CD8-positive, alpha-beta memory T cell (primary cell): ENCODE data around the gene PTHLH. TPM values are rescaled to one million over a fixed set of nuclear protein-coding genes. Genes with fewer than 3 reads are reported as not detected.

ENCODE experiments used
- CTCF ChIA-PET: fragments of 350-600 bp; sonication (Branson Sonifier 250); formaldehyde crosslinking; loops from one replicate; lab custom pipeline; 2021; ENCODE audit warnings: antibody characterized with exemption; lab: Charles Lee
- POLR2A ChIA-PET: fragments of 350-600 bp; sonication (Branson Sonifier 250); formaldehyde crosslinking; loops from one replicate; lab custom pipeline; 2021; ENCODE audit warnings: antibody characterized with exemption; lab: Charles Lee
- DNase-seq, 5 donors: peaks; one replicate each; pipeline versions ENCODE4 v3.0.0 to v3.0.0-alpha.2; 2020 to 2022; ENCODE audit warnings: mixed read lengths in 1 of 5
- H3K27ac ChIP-seq: one replicate; pipeline ENCODE4 v1.7.0; 2013; ENCODE audit warnings: low read depth, mild to moderate bottlenecking, low read length, moderate library complexity
- H3K27me3 ChIP-seq: 2 replicates; pipeline ENCODE4 v1.7.0; 2013; ENCODE audit warnings: low read length, mild to moderate bottlenecking; ENCODE audit not compliant: insufficient read depth, poor library complexity, severe bottlenecking
- H3K36me3 ChIP-seq: 2 replicates; pipeline ENCODE4 v1.7.0; 2013; ENCODE audit warnings: mild to moderate bottlenecking, low read length, moderate library complexity; ENCODE audit not compliant: insufficient read depth
- H3K4me1 ChIP-seq: 2 replicates; pipeline ENCODE4 v1.7.0; 2013; ENCODE audit warnings: mild to moderate bottlenecking, low read length, moderate library complexity; ENCODE audit not compliant: insufficient read depth
- H3K4me3 ChIP-seq: 2 replicates; pipeline ENCODE4 v1.7.0; 2013; ENCODE audit warnings: mild to moderate bottlenecking, low read length
- H3K9me3 ChIP-seq: 2 replicates; pipeline ENCODE4 v1.7.0; 2013; ENCODE audit warnings: mild to moderate bottlenecking, low read length
- H3K27ac Mint-ChIP-seq, 8 donors: one replicate each; pipeline ENCODE4 v1.8.0; 2020 to 2021; ENCODE audit warnings: mixed read lengths in 8 of 8, mild to moderate bottlenecking in 6 of 8, inconsistent platforms in 3 of 8, moderate library complexity in 3 of 8
- H3K27me3 Mint-ChIP-seq, 2 donors: one replicate each; pipeline ENCODE4 v1.8.0; 2020 to 2021; ENCODE audit warnings: mixed read lengths in 2 of 2, mild to moderate bottlenecking in 1 of 2, moderate library complexity in 1 of 2
- H3K36me3 Mint-ChIP-seq, 3 donors: one replicate each; pipeline ENCODE4 v1.8.0; 2020 to 2021; ENCODE audit warnings: mixed read lengths in 3 of 3, inconsistent platforms in 1 of 3, mild to moderate bottlenecking in 1 of 3
- H3K4me1 Mint-ChIP-seq, 3 donors: one replicate each; pipeline ENCODE4 v1.8.0; 2020 to 2021; ENCODE audit warnings: mixed read lengths in 3 of 3, inconsistent platforms in 1 of 3, mild to moderate bottlenecking in 1 of 3
- H3K4me3 Mint-ChIP-seq, 7 donors: one replicate each; pipeline ENCODE4 v1.8.0; 2020 to 2021; ENCODE audit warnings: mixed read lengths in 7 of 7, mild to moderate bottlenecking in 6 of 7, moderate library complexity in 4 of 7, inconsistent platforms in 2 of 7
- H3K9me3 Mint-ChIP-seq, 5 donors: one replicate each; pipeline ENCODE4 v1.8.0; 2020 to 2022; ENCODE audit warnings: mixed read lengths in 5 of 5, mild to moderate bottlenecking in 3 of 5, moderate library complexity in 2 of 5, inconsistent platforms in 1 of 5
- polyA plus RNA-seq: library from polyadenylated mRNA; unstranded; fragments of 300-500 nt; fragmentation: Illumina TruSeq; gene quantifications from one replicate; pipeline ENCODE4 v1.2.3, GENCODE V29; 2021
- total RNA-seq, 2 experiments: library from RNA; stranded (reverse); gene quantifications; one replicate each; pipeline ENCODE4 v1.2.3, GENCODE V29; 2021

PTHLH gene
- total RNA-seq (under 1 TPM; 0.33 to 0.44 TPM), polyA plus RNA-seq (not detected)

GRCh38 chr12:27972721-27973120, at the start of gene PTHLH:
Gene PTHLH (minus strand): TSS chr12:27972733. CDS start chr12:27969494, 3,239 bp downstream.
- Mint-ChIP-seq H3K4me3 (peak within 1 kb of the TSS in 4 of 7 donors; percentile 28 to 84 (median 61)), H3K27me3 (peaks cover 67 to 84% of the 10 kb centered on the region in 2 donors), H3K36me3 (no peaks in the 10 kb centered on the region), H3K4me1 (peaks cover 20 to 38% (median 29%) of the 10 kb centered on the region in 3 donors), H3K27ac (no peak within 1 kb of the TSS), H3K9me3 (no peaks in the 10 kb centered on the region)
- ChIA-PET CTCF (no interaction called here), POLR2A (no interaction called here)
- H3K27ac ChIP-seq: no peak within 1 kb of the TSS
- no peak for DNase-seq
- H3K4me3 ChIP-seq: no peak within 1 kb of the TSS
- H3K9me3 ChIP-seq: no peaks in the 10 kb centered on the region
- peaks cover 51% of the 10 kb centered on the region for H3K27me3 ChIP-seq
- H3K36me3 ChIP-seq: no peaks in the 10 kb centered on the region
- peaks cover 12% of the 10 kb centered on the region for H3K4me1 ChIP-seq

DNA sequence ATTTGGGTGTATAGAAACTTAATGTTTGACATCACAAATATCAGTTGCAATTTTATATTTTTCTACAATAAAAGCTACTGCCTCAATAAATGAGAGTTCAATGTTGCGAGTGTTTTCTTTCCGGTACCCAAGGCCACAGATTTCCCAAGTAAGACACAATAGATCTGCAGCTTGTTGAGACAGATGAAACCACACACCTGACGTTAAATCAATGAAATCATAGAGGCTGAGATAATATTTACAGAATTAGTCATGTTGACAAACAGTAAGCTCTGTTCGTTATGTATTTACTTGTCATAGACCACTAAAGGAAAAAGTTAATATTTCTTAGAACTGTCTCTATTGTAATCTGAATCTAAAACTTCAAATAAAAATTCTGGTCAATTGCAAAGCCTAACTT, 49.2 kb upstream of the PTHLH start:
- DNase-seq: no peak
- H3K4me1 Mint-ChIP-seq: no peaks in the 10 kb centered on the region
- POLR2A ChIA-PET: no interaction called here
- Histone ChIP-seq H3K36me3 (no peaks in the 10 kb centered on the region), H3K27me3 (no peaks in the 10 kb centered on the region), H3K27ac (no peak overlapping the region), H3K4me3 (no peak overlapping the region), H3K9me3 (no peaks in the 10 kb centered on the region), H3K4me1 (no peaks in the 10 kb centered on the region)
- H3K9me3 Mint-ChIP-seq: peaks cover 0 to 5% (median 0%) of the 10 kb centered on the region in 5 donors
- no peak overlapping the region for H3K4me3 Mint-ChIP-seq
- CTCF ChIA-PET: no interaction called here
- no peak overlapping the region for H3K27ac Mint-ChIP-seq
- H3K36me3 Mint-ChIP-seq: peaks cover 0 to 5% (median 0%) of the 10 kb centered on the region in 3 donors
- peaks cover 9 to 27% of the 10 kb centered on the region in 2 donors for H3K27me3 Mint-ChIP-seq

DNA sequence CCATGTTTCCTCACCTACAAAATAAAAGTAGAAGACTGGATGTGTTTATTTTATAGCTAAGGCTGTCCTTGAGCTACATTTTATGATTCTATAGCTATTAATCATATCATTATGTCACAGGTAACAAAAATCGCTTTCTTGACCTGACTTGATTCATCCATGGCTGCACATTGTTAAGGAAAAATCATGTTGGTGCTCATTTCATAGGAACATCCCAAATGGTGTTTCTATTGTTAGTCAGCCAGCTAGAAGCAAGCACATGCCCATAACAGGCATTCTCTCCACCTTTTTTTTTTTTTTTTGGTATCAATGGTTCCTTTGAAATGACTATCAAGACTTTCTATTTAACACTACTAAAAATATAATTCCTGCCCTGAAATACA, 45.3 kb upstream of the PTHLH start:
- no peaks in the 10 kb centered on the region for H3K27me3 ChIP-seq
- DNase-seq: no peak
- no peaks in the 10 kb centered on the region for H3K4me1 Mint-ChIP-seq
- peaks cover 4 to 6% of the 10 kb centered on the region in 2 donors for H3K27me3 Mint-ChIP-seq
- H3K36me3 Mint-ChIP-seq: no peaks in the 10 kb centered on the region
- no peaks in the 10 kb centered on the region for H3K36me3 ChIP-seq
- peaks cover 0 to under 1% (median 0%) of the 10 kb centered on the region in 5 donors for H3K9me3 Mint-ChIP-seq
- H3K27ac ChIP-seq: no peak overlapping the region
- ChIA-PET CTCF (no interaction called here), POLR2A (no interaction called here)
- no peaks in the 10 kb centered on the region for H3K4me1 ChIP-seq
- no peak overlapping the region for H3K27ac Mint-ChIP-seq
- H3K9me3 ChIP-seq: no peaks in the 10 kb centered on the region
- no peak overlapping the region for H3K4me3 Mint-ChIP-seq
- no peak overlapping the region for H3K4me3 ChIP-seq

DNA sequence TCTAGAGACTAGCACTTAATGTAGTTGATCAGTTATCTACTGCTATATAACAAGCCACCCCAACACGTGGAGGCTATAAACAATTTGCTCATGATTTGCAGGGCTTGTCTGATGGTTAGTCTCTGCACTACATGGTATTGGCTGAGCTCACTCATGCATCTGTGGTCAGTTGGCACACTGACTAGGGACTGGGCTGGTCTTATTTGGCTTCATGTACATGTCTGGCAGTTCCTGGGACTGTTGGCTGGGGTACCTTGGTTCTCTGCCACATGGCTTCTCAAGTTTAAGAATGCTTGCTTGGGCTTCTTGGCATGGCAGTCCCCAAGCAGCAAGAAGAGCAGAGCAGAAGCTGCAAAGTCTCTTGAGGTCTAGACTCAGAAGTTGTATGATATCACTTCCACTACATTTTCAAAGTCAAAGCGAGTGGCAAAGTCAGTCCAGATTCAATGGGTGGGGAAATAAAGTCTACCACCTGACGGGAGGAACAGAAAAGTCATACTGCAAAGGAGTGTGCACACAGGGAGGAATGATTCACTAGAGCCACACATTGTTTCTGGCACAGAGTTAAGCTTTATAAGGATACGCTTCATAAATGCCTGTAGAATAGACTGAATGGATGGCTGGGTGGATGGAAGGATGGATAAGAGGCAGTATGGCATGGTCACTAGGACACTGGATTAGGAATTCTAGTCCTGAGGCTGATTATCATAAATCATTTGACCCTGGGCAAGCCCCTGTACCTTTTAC, 44.8 kb upstream of the PTHLH start:
- no peak overlapping the region for H3K27ac ChIP-seq
- no peaks in the 10 kb centered on the region for H3K27me3 ChIP-seq
- ChIA-PET CTCF (no interaction called here), POLR2A (no interaction called here)
- Mint-ChIP-seq H3K36me3 (no peaks in the 10 kb centered on the region), H3K4me1 (no peaks in the 10 kb centered on the region), H3K27me3 (peaks cover 0 to 5% of the 10 kb centered on the region in 2 donors), H3K27ac (no peak overlapping the region), H3K9me3 (no peaks in the 10 kb centered on the region), H3K4me3 (no peak overlapping the region)
- no peaks in the 10 kb centered on the region for H3K4me1 ChIP-seq
- H3K9me3 ChIP-seq: no peaks in the 10 kb centered on the region
- no peak overlapping the region for H3K4me3 ChIP-seq
- no peak for DNase-seq
- no peaks in the 10 kb centered on the region for H3K36me3 ChIP-seq

DNA sequence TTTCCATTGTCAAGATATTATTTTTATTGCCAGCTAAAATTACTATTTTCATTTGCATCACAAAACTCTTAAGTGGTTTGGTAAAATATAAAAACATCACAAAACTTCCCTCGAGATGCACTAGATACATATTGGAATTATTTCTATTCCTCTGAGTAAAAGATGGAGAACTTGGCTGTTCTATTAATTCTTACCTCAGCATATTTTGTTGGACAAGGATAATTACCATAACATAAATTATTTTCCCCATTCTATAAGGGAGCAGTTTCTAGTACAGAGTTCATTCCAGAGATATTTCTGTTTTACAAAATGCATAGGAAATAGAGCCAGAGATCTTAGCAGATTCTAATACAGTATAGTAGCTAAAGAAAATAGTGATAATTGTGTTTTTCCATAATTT, 42.6 kb upstream of the PTHLH start:
- Histone ChIP-seq H3K4me3 (no peak overlapping the region), H3K36me3 (no peaks in the 10 kb centered on the region), H3K4me1 (no peaks in the 10 kb centered on the region), H3K27me3 (no peaks in the 10 kb centered on the region), H3K27ac (no peak overlapping the region), H3K9me3 (no peaks in the 10 kb centered on the region)
- POLR2A ChIA-PET: no interaction called here
- Mint-ChIP-seq H3K27me3 (peaks cover 3 to 5% of the 10 kb centered on the region in 2 donors), H3K36me3 (no peaks in the 10 kb centered on the region), H3K27ac (no peak overlapping the region), H3K4me1 (no peaks in the 10 kb centered on the region), H3K9me3 (no peaks in the 10 kb centered on the region), H3K4me3 (no peak overlapping the region)
- CTCF ChIA-PET: no interaction called here
- no peak for DNase-seq

DNA sequence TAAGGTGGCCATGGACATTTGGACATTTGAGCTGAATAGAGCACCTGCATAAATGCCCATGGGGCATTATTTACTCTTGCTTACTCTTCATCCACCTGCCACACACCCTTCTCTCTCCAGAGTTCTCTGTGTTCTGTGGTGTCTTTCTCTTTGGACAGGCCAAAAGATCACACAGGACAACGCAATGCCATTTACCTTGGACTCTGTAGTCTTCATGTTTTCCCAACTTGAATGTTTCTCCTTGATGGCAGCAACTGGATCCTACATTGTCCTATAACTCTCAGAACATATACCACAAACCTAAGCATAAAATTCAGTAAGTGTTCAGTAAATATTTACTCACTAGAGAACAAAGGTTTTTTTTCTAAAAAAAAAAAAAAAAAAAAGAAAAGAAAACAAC, 41.7 kb upstream of the PTHLH start:
- Histone ChIP-seq H3K4me3 (no peak overlapping the region), H3K36me3 (no peaks in the 10 kb centered on the region), H3K4me1 (no peaks in the 10 kb centered on the region), H3K9me3 (no peaks in the 10 kb centered on the region), H3K27ac (no peak overlapping the region), H3K27me3 (no peaks in the 10 kb centered on the region)
- ChIA-PET CTCF (no interaction called here), POLR2A (no interaction called here)
- Mint-ChIP-seq H3K4me1 (no peaks in the 10 kb centered on the region), H3K27me3 (peaks cover 4 to 5% of the 10 kb centered on the region in 2 donors), H3K36me3 (no peaks in the 10 kb centered on the region), H3K9me3 (no peaks in the 10 kb centered on the region), H3K4me3 (no peak overlapping the region), H3K27ac (peak overlapping the region in 1 of 8 donors; percentile 15)
- no peak for DNase-seq

GRCh38 chr12:28012333-28012918, 39.9 kb upstream of the PTHLH start:
- no peaks in the 10 kb centered on the region for H3K27me3 ChIP-seq
- CTCF ChIA-PET: no interaction called here

GRCh38 chr12:28010036-28010435, 37.5 kb upstream of the PTHLH start:
- H3K9me3 ChIP-seq: no peaks in the 10 kb centered on the region
- H3K9me3 Mint-ChIP-seq: peaks cover 0 to 4% (median 0%) of the 10 kb centered on the region in 5 donors
- H3K4me3 Mint-ChIP-seq: no peak overlapping the region
- no peaks in the 10 kb centered on the region for H3K36me3 ChIP-seq
- CTCF ChIA-PET: no interaction called here
- H3K4me1 ChIP-seq: no peaks in the 10 kb centered on the region
- DNase-seq: no peak
- H3K4me3 ChIP-seq: no peak overlapping the region
- H3K27me3 ChIP-seq: no peaks in the 10 kb centered on the region
- H3K27me3 Mint-ChIP-seq: peaks cover 4 to 12% of the 10 kb centered on the region in 2 donors
- POLR2A ChIA-PET: no interaction called here
- no peaks in the 10 kb centered on the region for H3K4me1 Mint-ChIP-seq
- no peak overlapping the region for H3K27ac ChIP-seq
- H3K27ac Mint-ChIP-seq: no peak overlapping the region
- peaks cover 0 to 4% (median 0%) of the 10 kb centered on the region in 3 donors for H3K36me3 Mint-ChIP-seq

More at GRCh38 chr12:28012333-28012918, 39.9 kb upstream of the PTHLH start:
- POLR2A ChIA-PET: no interaction called here
- H3K4me3 Mint-ChIP-seq: no peak overlapping the region
- H3K27ac Mint-ChIP-seq: no peak overlapping the region
- Histone ChIP-seq H3K9me3 (no peaks in the 10 kb centered on the region), H3K27ac (no peak overlapping the region), H3K4me3 (no peak overlapping the region), H3K36me3 (no peaks in the 10 kb centered on the region), H3K4me1 (no peaks in the 10 kb centered on the region)
- peaks cover 5 to 12% of the 10 kb centered on the region in 2 donors for H3K27me3 Mint-ChIP-seq
- no peak for DNase-seq
- H3K36me3 Mint-ChIP-seq: peaks cover 0 to 4% (median 0%) of the 10 kb centered on the region in 3 donors
- H3K9me3 Mint-ChIP-seq: peaks cover 0 to 2% (median 0%) of the 10 kb centered on the region in 5 donors
- no peaks in the 10 kb centered on the region for H3K4me1 Mint-ChIP-seq
